A673 (cell line): ENCODE data around the gene LMF1. TPM values are rescaled to one million over a fixed set of nuclear protein-coding genes. Genes with fewer than 3 reads are reported as not detected.

ENCODE experiments used
- BruUV-seq: library from RNA; stranded (reverse); fragments of 400-500 nt; replicated peaks from 2 replicates; lab custom pipeline; 2021; lab: Mats Ljungman, UMichigan
- CTCF ChIA-PET: fragments of 300-600 bp; sonication (Branson Sonifier 250); formaldehyde crosslinking; loops from one replicate; lab custom pipeline; 2022; ENCODE audit warnings: antibody characterized with exemption; lab: Charles Lee
- POLR2A ChIA-PET: fragments of 300-600 bp; sonication (Branson Sonifier 250); formaldehyde crosslinking; loops from one replicate; lab custom pipeline; 2022; ENCODE audit warnings: antibody characterized with exemption; ENCODE audit not compliant: low non-redundant PET; lab: Charles Lee
- DNase-seq: peaks from one replicate; pipeline ENCODE4 v3.0.0-alpha.2; 2015; ENCODE audit warnings: low spot score
- H3K27ac ChIP-seq: fragments of 200-600 bp; sonication (generic); 2 replicates; pipeline ENCODE4 v1.5.1; 2016; ENCODE audit warnings: mixed run types, low read depth, mild to moderate bottlenecking, mixed read lengths, antibody characterized with exemption, low read length; ENCODE audit not compliant: poor library complexity, severe bottlenecking
- H3K27me3 ChIP-seq: fragments of 200-600 bp; sonication (generic); replicated peaks from 2 replicates; pipeline ENCODE4 v1.6.1; 2017; ENCODE audit warnings: mixed run types, low read depth, mild to moderate bottlenecking, mixed read lengths, antibody characterized with exemption, low read length; ENCODE audit not compliant: insufficient read depth, poor library complexity
- H3K36me3 ChIP-seq: fragments of 200-600 bp; sonication (generic); 2 replicates; pipeline ENCODE4 v1.6.1; 2016; ENCODE audit warnings: mixed run types, mild to moderate bottlenecking, mixed read lengths, antibody characterized with exemption, low read length; ENCODE audit not compliant: insufficient read depth, poor library complexity, severe bottlenecking
- H3K4me1 ChIP-seq: fragments of 200-600 bp; sonication (generic); 2 replicates; pipeline ENCODE4 v1.6.1; 2017; ENCODE audit warnings: mixed run types, mild to moderate bottlenecking, mixed read lengths, antibody characterized with exemption, low read length; ENCODE audit not compliant: insufficient read depth, poor library complexity, severe bottlenecking
- H3K4me3 ChIP-seq: fragments of 200-600 bp; sonication (generic); 2 replicates; pipeline ENCODE4 v1.5.1; 2016; ENCODE audit warnings: low read depth, mixed run types, mild to moderate bottlenecking, mixed read lengths, low read length; ENCODE audit not compliant: poor library complexity, severe bottlenecking
- H3K9me3 ChIP-seq: fragments of 200-600 bp; sonication (generic); 2 replicates; pipeline ENCODE4 v1.6.1; 2016; ENCODE audit warnings: mixed run types, low read depth, mild to moderate bottlenecking, mixed read lengths, antibody characterized with exemption, low read length; ENCODE audit not compliant: poor library complexity, severe bottlenecking
- CTCF ChIP-seq: fragments of 300-800, 200-600 bp; sonication (generic); conservative IDR thresholded peaks from 2 replicates; pipeline ENCODE4 v1.5.1; 2017; ENCODE audit warnings: low read depth, mild to moderate bottlenecking, antibody characterized with exemption, low read length, moderate library complexity, mixed read lengths
- EZH2 ChIP-seq: fragments of 200-600 bp; sonication (generic); IDR thresholded peaks from 2 replicates; pipeline ENCODE4 v1.6.1; 2017; ENCODE audit warnings: borderline replicate concordance, low read depth, mild to moderate bottlenecking, mixed read lengths, antibody characterized with exemption, low read length; ENCODE audit not compliant: poor library complexity, severe bottlenecking
- intact Hi-C: fragments of 100-400 bp; cut with micrococcal nuclease; formaldehyde crosslinking; loops from one replicate; pipeline ENCODE4 v1.10.0; 2022; ENCODE audit not compliant: unreplicated experiment
- total RNA-seq: library from RNA; stranded (reverse); gene quantifications from 2 replicates; pipeline ENCODE4 v1.2.3, GENCODE V29; 2021

Gene LMF1
- total RNA-seq, 1 experiment from 2014 or later: 21.0 TPM

- peaks cover 6% of the 10 kb centered on the region for H3K36me3 ChIP-seq
- no peak for TF ChIP-seq CTCF
- no peak for TF ChIP-seq EZH2
- no peaks in the 10 kb centered on the region for H3K9me3 ChIP-seq
- H3K27ac ChIP-seq: no peak overlapping the region
- no TSS peak for BruUV-seq
- intact Hi-C loops: no loop called here
- no peaks in the 10 kb centered on the region for H3K4me1 ChIP-seq
- H3K27me3 ChIP-seq: no peaks in the 10 kb centered on the region
- POLR2A ChIA-PET: no interaction called here
- H3K4me3 ChIP-seq: no peak overlapping the region
- CTCF ChIA-PET: no interaction called here
- DNase-seq: no peak
These were observed 40.7 kb downstream of the LMF1 start for GRCh38 chr16:930076-930475.

- H3K27ac ChIP-seq: no peak overlapping the region
- POLR2A ChIA-PET: no interaction called here
- no peaks in the 10 kb centered on the region for H3K9me3 ChIP-seq
- BruUV-seq: no TSS peak
- H3K4me3 ChIP-seq: no peak overlapping the region
- H3K27me3 ChIP-seq: no peaks in the 10 kb centered on the region
- H3K4me1 ChIP-seq: no peaks in the 10 kb centered on the region
- intact Hi-C loops: no loop called here
- no peak for TF ChIP-seq CTCF
- TF ChIP-seq EZH2: no peak
- CTCF ChIA-PET: no interaction called here
- peaks cover 6% of the 10 kb centered on the region for H3K36me3 ChIP-seq
- no peak for DNase-seq
These were observed 41.3 kb downstream of the LMF1 start for GRCh38 chr16:929227-930073.

GRCh38 chr16:928526-928925 lies 42.3 kb downstream of the LMF1 start:
- H3K9me3 ChIP-seq: peaks cover 2% of the 10 kb centered on the region
- TF ChIP-seq CTCF: no peak
- no peak for TF ChIP-seq EZH2
- BruUV-seq: no TSS peak
- no peak overlapping the region for H3K27ac ChIP-seq
- intact Hi-C loops: no loop called here
- POLR2A ChIA-PET: no interaction called here
- no peak for DNase-seq
- peaks cover 6% of the 10 kb centered on the region for H3K36me3 ChIP-seq
- H3K4me3 ChIP-seq: no peak overlapping the region
- CTCF ChIA-PET: no interaction called here
- H3K27me3 ChIP-seq: no peaks in the 10 kb centered on the region
- H3K4me1 ChIP-seq: no peaks in the 10 kb centered on the region
